KMS-11 (cell line): ENCODE results near the gene CCHCR1.

Experiments used
- H2AFZ ChIP-seq: fragments of 200-600 bp; sonication (generic); 2 replicates; pipeline ENCODE4 v1.6.1; 2016; ENCODE audit warnings: antibody characterized with exemption, mixed run types, low read depth
- H3K27ac ChIP-seq: fragments of 200-600 bp; sonication (generic); 2 replicates; pipeline ENCODE4 v1.6.1; 2016; ENCODE audit warnings: mild to moderate bottlenecking, mixed run types
- H3K27me3 ChIP-seq: fragments of 200-600 bp; sonication (generic); 2 replicates; pipeline ENCODE4 v1.6.1; 2017; ENCODE audit warnings: mild to moderate bottlenecking, low read depth, mixed run types, moderate library complexity; ENCODE audit not compliant: insufficient read depth
- H3K36me3 ChIP-seq: fragments of 200-600 bp; sonication (generic); 2 replicates; pipeline ENCODE4 v1.6.1; 2017; ENCODE audit warnings: mild to moderate bottlenecking, mixed run types; ENCODE audit not compliant: insufficient read depth
- H3K4me1 ChIP-seq: fragments of 200-600 bp; sonication (generic); 2 replicates; pipeline ENCODE4 v1.6.1; 2016; ENCODE audit warnings: mild to moderate bottlenecking, low read depth, mixed run types; ENCODE audit not compliant: poor library complexity, severe bottlenecking
- H3K4me2 ChIP-seq: fragments of 200-600 bp; sonication (generic); 2 replicates; pipeline ENCODE4 v1.7.0; 2016; ENCODE audit warnings: mild to moderate bottlenecking, mixed run types
- H3K4me3 ChIP-seq: fragments of 200-600 bp; sonication (generic); IDR thresholded peaks from 2 replicates; pipeline ENCODE4 v1.6.1; 2017; ENCODE audit warnings: low read depth, low read length, mixed read lengths; ENCODE audit not compliant: insufficient read depth
- H3K79me2 ChIP-seq: fragments of 200-600 bp; sonication (generic); 2 replicates; pipeline ENCODE4 v1.6.1; 2016; ENCODE audit warnings: low read depth, mixed run types; ENCODE audit not compliant: insufficient read depth
- H3K9ac ChIP-seq: fragments of 200-600 bp; sonication (generic); 2 replicates; pipeline ENCODE4 v1.6.1; 2016; ENCODE audit warnings: mild to moderate bottlenecking, mixed run types
- H4K20me1 ChIP-seq: fragments of 200-600 bp; sonication (generic); 2 replicates; pipeline ENCODE4 v1.6.1; 2016; ENCODE audit warnings: mild to moderate bottlenecking, mixed run types; ENCODE audit not compliant: insufficient read depth
- CTCF ChIP-seq: fragments of 200-600 bp; sonication (generic); conservative IDR thresholded peaks from 2 replicates; pipeline ENCODE4 v1.6.1; 2017; ENCODE audit warnings: low read depth, mild to moderate bottlenecking, antibody characterized with exemption, low read length, moderate library complexity, mixed read lengths

The CCHCR1 gene

GRCh38 chr6:31179896-31180295, 22.3 kb upstream of the CCHCR1 start:
- no peak for TF ChIP-seq CTCF
- Histone ChIP-seq H3K36me3 (no peaks in the 10 kb centered on the region), H3K27me3 (no peaks in the 10 kb centered on the region), H4K20me1 (no peaks in the 10 kb centered on the region), H3K4me3 (no peak overlapping the region), H3K9ac (no peak overlapping the region), H3K4me2 (no peak overlapping the region), H3K4me1 (peaks cover 8% of the 10 kb centered on the region), H3K79me2 (no peaks in the 10 kb centered on the region), H2AFZ (no peak overlapping the region), H3K27ac (no peak overlapping the region)

GRCh38 chr6:31179042-31179386, 21.4 kb upstream of the CCHCR1 start:
- H2AFZ ChIP-seq, result no peak overlapping the region
- no peak overlapping the region for H3K4me3 ChIP-seq

GRCh38 chr6:31178143-31179041, 20.8 kb upstream of the CCHCR1 start:
- Histone ChIP-seq H4K20me1 (no peaks in the 10 kb centered on the region), H3K27me3 (no peaks in the 10 kb centered on the region), H3K79me2 (no peaks in the 10 kb centered on the region), H3K27ac (no peak overlapping the region), H3K9ac (no peak overlapping the region), H3K4me3 (no peak overlapping the region), H2AFZ (no peak overlapping the region), H3K4me2 (no peak overlapping the region), H3K4me1 (peaks cover 8% of the 10 kb centered on the region), H3K36me3 (no peaks in the 10 kb centered on the region)
- TF ChIP-seq CTCF, result no peak

More at GRCh38 chr6:31179042-31179386, 21.4 kb upstream of the CCHCR1 start:
- H3K36me3 ChIP-seq, result no peaks in the 10 kb centered on the region
- no peak for TF ChIP-seq CTCF
- H3K9ac ChIP-seq, result no peak overlapping the region
- peaks cover 8% of the 10 kb centered on the region for H3K4me1 ChIP-seq
- no peaks in the 10 kb centered on the region for H3K27me3 ChIP-seq
- H3K4me2 ChIP-seq, result no peak overlapping the region
- H3K79me2 ChIP-seq, result no peaks in the 10 kb centered on the region
- no peaks in the 10 kb centered on the region for H4K20me1 ChIP-seq
- H3K27ac ChIP-seq, result no peak overlapping the region

GRCh38 chr6:31175971-31176370, 18.4 kb upstream of the CCHCR1 start:
- H3K4me3 ChIP-seq, result no peak overlapping the region
- H3K9ac ChIP-seq, result no peak overlapping the region
- H3K4me2 ChIP-seq, result no peak overlapping the region
- H3K36me3 ChIP-seq, result no peaks in the 10 kb centered on the region
- H2AFZ ChIP-seq, result no peak overlapping the region
- no peaks in the 10 kb centered on the region for H3K79me2 ChIP-seq
- H3K4me1 ChIP-seq, result peaks cover 8% of the 10 kb centered on the region
- H3K27ac ChIP-seq, result no peak overlapping the region
- TF ChIP-seq CTCF, result no peak
- H4K20me1 ChIP-seq, result no peaks in the 10 kb centered on the region
- no peaks in the 10 kb centered on the region for H3K27me3 ChIP-seq
